ENCODE data around the gene EFCAB14.

DNA sequence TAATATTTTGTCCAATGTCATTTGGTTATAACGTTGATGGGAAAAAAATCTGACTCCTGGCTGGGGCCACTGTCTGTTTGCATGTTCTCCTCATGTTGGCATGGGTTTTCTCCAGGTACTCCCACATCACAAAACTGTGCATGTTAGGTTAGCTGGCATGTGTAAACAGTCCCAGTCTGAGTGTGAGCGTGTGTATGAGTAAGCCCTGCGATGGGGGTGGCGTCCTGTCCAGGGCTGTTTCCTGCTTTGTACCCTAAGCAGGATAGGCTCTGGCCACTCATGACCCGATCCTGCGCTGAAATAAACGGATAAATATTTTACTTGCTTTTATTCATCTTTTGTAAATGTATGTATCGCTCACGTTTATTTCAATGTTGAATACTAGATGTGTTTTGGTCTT lies 13.5 kb downstream of the EFCAB14 start:
- TF ChIP-seq, protein P1, sequence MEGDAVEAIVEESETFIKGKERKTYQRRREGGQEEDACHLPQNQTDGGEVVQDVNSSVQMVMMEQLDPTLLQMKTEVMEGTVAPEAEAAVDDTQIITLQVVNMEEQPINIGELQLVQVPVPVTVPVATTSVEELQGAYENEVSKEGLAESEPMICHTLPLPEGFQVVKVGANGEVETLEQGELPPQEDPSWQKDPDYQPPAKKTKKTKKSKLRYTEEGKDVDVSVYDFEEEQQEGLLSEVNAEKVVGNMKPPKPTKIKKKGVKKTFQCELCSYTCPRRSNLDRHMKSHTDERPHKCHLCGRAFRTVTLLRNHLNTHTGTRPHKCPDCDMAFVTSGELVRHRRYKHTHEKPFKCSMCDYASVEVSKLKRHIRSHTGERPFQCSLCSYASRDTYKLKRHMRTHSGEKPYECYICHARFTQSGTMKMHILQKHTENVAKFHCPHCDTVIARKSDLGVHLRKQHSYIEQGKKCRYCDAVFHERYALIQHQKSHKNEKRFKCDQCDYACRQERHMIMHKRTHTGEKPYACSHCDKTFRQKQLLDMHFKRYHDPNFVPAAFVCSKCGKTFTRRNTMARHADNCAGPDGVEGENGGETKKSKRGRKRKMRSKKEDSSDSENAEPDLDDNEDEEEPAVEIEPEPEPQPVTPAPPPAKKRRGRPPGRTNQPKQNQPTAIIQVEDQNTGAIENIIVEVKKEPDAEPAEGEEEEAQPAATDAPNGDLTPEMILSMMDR (IDR thresholded peaks at IDR 0.05; ENCODE audit: low read depth, low read length), result no peak
- no peak for TF ChIP-seq EZH2phosphoT487 (IDR thresholded peaks at IDR 0.05; ENCODE audit: low read depth)

Measured in OCI-LY3 (cell line).